GM12878 (cell line): Measurements from ENCODE around the gene EGFL8. TPM values are rescaled to one million over a fixed set of nuclear protein-coding genes. Genes with fewer than 3 reads are reported as not detected.

Experiments
- ATAC-seq: fragments of 200-7000 bp; cut with Tn5 transposase; 3 replicates; pipeline ENCODE4 v1.9.1; 2020; ENCODE audit warnings: mild to moderate bottlenecking, moderate library complexity
- BruUV-seq: library from RNA; stranded (reverse); fragments of 400-500 nt; replicated peaks from 2 replicates; lab custom pipeline; 2021; lab: Mats Ljungman, UMichigan
- CTCF ChIA-PET: fragments of 300-600 bp; sonication (Branson Sonifier 250); formaldehyde crosslinking; extraction: SDS; loops from one replicate; lab custom pipeline; 2021; ENCODE audit warnings: inconsistent platforms; lab: Yijun Ruan, JAX
- POLR2A ChIA-PET: fragments of 350-600 bp; formaldehyde crosslinking; extraction: SDS; loops from one replicate; lab custom pipeline; 2021; ENCODE audit warnings: inconsistent platforms; lab: Charles Lee
- RAD21 ChIA-PET: fragments of 300-600 bp; sonication (Branson Sonifier 250); formaldehyde crosslinking; loops from one replicate; lab custom pipeline; 2023; ENCODE audit warnings: antibody characterized with exemption; ENCODE audit not compliant: unreplicated experiment; lab: Charles Lee
- SMC1A ChIA-PET: fragments of 300-600 bp; sonication (Branson Sonifier 250); formaldehyde crosslinking; loops from one replicate; lab custom pipeline; 2023; ENCODE audit not compliant: unreplicated experiment, uncharacterized antibody; lab: Charles Lee
- DNase-seq: peaks from one replicate; pipeline ENCODE4 v3.0.0-alpha.2; 2011; ENCODE audit warnings: low read depth, low spot score
- FAIRE-seq: peaks from 3 replicates; lab custom pipeline; 2011; peaks lifted over from hg19 to GRCh38; lab: Jason Lieb, UNC
- H2AFZ ChIP-seq: 2 replicates; pipeline ENCODE4 v1.6.0; 2011; ENCODE audit warnings: low read depth, low read length, control low read depth; ENCODE audit not compliant: control insufficient read depth
- H3K27ac ChIP-seq: 2 replicates; pipeline ENCODE4 v1.5.1; 2011; ENCODE audit warnings: control low read depth; ENCODE audit not compliant: control insufficient read depth, insufficient read depth
- H3K27me3 ChIP-seq, 2 experiments: replicated peaks in 1 of 2; 2 replicates each; pipeline versions ENCODE4 v1.6.0 to v1.6.1; 2011; ENCODE audit warnings: low read length in 1 of 2; ENCODE audit not compliant: control insufficient read depth in 2 of 2, insufficient read depth in 2 of 2
- H3K36me3 ChIP-seq, 2 experiments: 2 replicates each; pipeline ENCODE4 v1.5.1; 2011; ENCODE audit warnings: low read length in 1 of 2; ENCODE audit not compliant: control insufficient read depth in 2 of 2, insufficient read depth in 2 of 2
- H3K4me1 ChIP-seq: 2 replicates; pipeline ENCODE4 v1.6.1; 2011; ENCODE audit warnings: mild to moderate bottlenecking, low read length, moderate library complexity, mixed read lengths; ENCODE audit not compliant: control insufficient read depth, insufficient read depth
- H3K4me2 ChIP-seq: 2 replicates; pipeline ENCODE4 v1.6.0; 2011; ENCODE audit warnings: control low read depth; ENCODE audit not compliant: control insufficient read depth, insufficient read depth
- H3K4me3 ChIP-seq: fragments of 200-600 bp; sonication (generic); 2 replicates; pipeline ENCODE4 v1.5.1; 2016
- H3K79me2 ChIP-seq: 2 replicates; pipeline ENCODE4 v1.6.0; 2011; ENCODE audit warnings: low read length; ENCODE audit not compliant: control insufficient read depth, insufficient read depth
- H3K9ac ChIP-seq: 2 replicates; pipeline ENCODE4 v1.8.0; 2011; ENCODE audit warnings: low read length, control low read depth, mixed read lengths; ENCODE audit not compliant: control insufficient read depth, insufficient read depth
- H3K9me3 ChIP-seq: replicated peaks from 3 replicates; pipeline ENCODE4 v1.5.1; 2011; ENCODE audit warnings: mild to moderate bottlenecking, low read length; ENCODE audit not compliant: control insufficient read depth, insufficient read depth
- H4K20me1 ChIP-seq: 2 replicates; pipeline ENCODE4 v1.6.0; 2011; ENCODE audit not compliant: control insufficient read depth, insufficient read depth
- BHLHE40 ChIP-seq, 2 experiments: fragments of 450-650 bp in 1 of 2; IDR thresholded peaks; 2 replicates each; pipeline ENCODE4 v1.6.1; 2011 to 2017; ENCODE audit warnings: low read depth in 2 of 2, borderline replicate concordance in 1 of 2, improper control_type of control experiment in 1 of 2, low read length in 1 of 2, mild to moderate bottlenecking in 1 of 2
- BMI1 ChIP-seq: fragments of 450-650 bp; IDR thresholded peaks from 2 replicates; pipeline ENCODE4 v1.6.1; 2016; ENCODE audit warnings: mild to moderate bottlenecking, moderate library complexity, borderline replicate concordance
- CHD1 ChIP-seq: IDR thresholded peaks from 2 replicates; pipeline ENCODE4 v1.6.1; 2012; ENCODE audit warnings: low read depth, low read length, improper control_type of control experiment
- EGR1 ChIP-seq, 2 experiments: IDR thresholded peaks; 1 replicate in 1 of 2; 2 replicates in 1 of 2; pipeline ENCODE4 v1.6.1; 2011 to 2012; ENCODE audit warnings: low read depth in 2 of 2, low read length in 2 of 2, borderline replicate concordance in 1 of 2, mild to moderate bottlenecking in 1 of 2, moderate library complexity in 1 of 2
- NFYB ChIP-seq: IDR thresholded peaks from 2 replicates; pipeline ENCODE4 v1.6.1; 2011; ENCODE audit warnings: low read depth, mild to moderate bottlenecking, low read length, improper control_type of control experiment, moderate library complexity; ENCODE audit not compliant: insufficient read depth
- PAX8 ChIP-seq: fragments of 450-650 bp; IDR thresholded peaks from 2 replicates; pipeline ENCODE4 v1.6.1; 2017; ENCODE audit warnings: mild to moderate bottlenecking, moderate library complexity
- POLR2AphosphoS5 ChIP-seq: IDR thresholded peaks from 2 replicates; pipeline ENCODE4 v1.6.1; 2011; ENCODE audit warnings: mild to moderate bottlenecking, low read length, inconsistent platforms
- RAD21 ChIP-seq: IDR thresholded peaks from 2 replicates; pipeline ENCODE4 v1.6.1; 2011; ENCODE audit warnings: mild to moderate bottlenecking, low read depth, low read length, moderate library complexity; ENCODE audit not compliant: insufficient read depth
- SP1 ChIP-seq: IDR thresholded peaks from one replicate; pipeline ENCODE4 v1.6.1; 2011; ENCODE audit warnings: low read depth, low read length
- YY1 ChIP-seq: IDR thresholded peaks from 2 replicates; pipeline ENCODE4 v1.6.1; 2011; ENCODE audit warnings: low read depth, mild to moderate bottlenecking, low read length
- ZNF217 ChIP-seq: fragments of 450-650 bp; IDR thresholded peaks from 2 replicates; pipeline ENCODE4 v1.6.1; 2017; ENCODE audit warnings: antibody characterized with exemption, mild to moderate bottlenecking
- WGBS: methylation state at CpG from one replicate; pipeline ENCODE4 v1.1.6; 2016; ENCODE audit warnings: low lambda C conversion rate; ENCODE audit not compliant: insufficient replicate concordance, insufficient coverage; ENCODE audit errors: missing lambda C conversion rate; 5-methylcytosine and 5-hydroxymethylcytosine counted together
- in situ Hi-C: fragments of 300-500 bp; cut with MboI; formaldehyde crosslinking; loops from 9 replicates; pipeline ENCODE4 v1.14.3; 2018; ENCODE audit warnings: mixed read lengths
- intact Hi-C: fragments of 100-400 bp; cut with micrococcal nuclease; formaldehyde crosslinking; loops from one replicate; pipeline ENCODE4 v1.14.2; 2022; ENCODE audit not compliant: unreplicated experiment
- polyA plus RNA-seq, 11 experiments: library from polyadenylated mRNA; depleted of rRNA in 4 of 11; unstranded in 6 of 11; stranded (reverse) in 5 of 11; fragments of >200 nt; fragmentation: Nextera tagmentation in 4 of 11; fragmentation: Illumina TruSeq in 1 of 11; extraction: Ambion mirVana in 4 of 11; extraction: Trizol in 1 of 11; gene quantifications; 1 replicate in 1 of 11; 2 replicates in 10 of 11; pipeline versions ENCODE4 v1.2.1 to v1.2.3, GENCODE V29; 2011 to 2016; ENCODE audit warnings: inconsistent platforms in 2 of 11, missing spikeins in 2 of 11, low read depth in 1 of 11
- total RNA-seq, 4 experiments: library from RNA; depleted of rRNA in 3 of 4; stranded (reverse); fragments of >200 nt in 3 of 4; fragmentation: Illumina TruSeq in 1 of 4; extraction: Trizol in 1 of 4; gene quantifications; 2 replicates each; pipeline versions ENCODE4 v1.2.1 to v1.2.3, GENCODE V29; 2013 to 2021
- TF ChIP-seq, protein P1 (sequence below): fragments of 450-650 bp; IDR thresholded peaks from 2 replicates; pipeline ENCODE4 v1.6.1; 2017; ENCODE audit warnings: mild to moderate bottlenecking, moderate library complexity

The EGFL8 gene
- total and polyA plus RNA-seq, 10 of the 15 experiments (the other 5 are each of a cell fraction or from before 2014, with no cell fraction given): 0.07 to 3.5 (median 1.4) TPM

DNA sequence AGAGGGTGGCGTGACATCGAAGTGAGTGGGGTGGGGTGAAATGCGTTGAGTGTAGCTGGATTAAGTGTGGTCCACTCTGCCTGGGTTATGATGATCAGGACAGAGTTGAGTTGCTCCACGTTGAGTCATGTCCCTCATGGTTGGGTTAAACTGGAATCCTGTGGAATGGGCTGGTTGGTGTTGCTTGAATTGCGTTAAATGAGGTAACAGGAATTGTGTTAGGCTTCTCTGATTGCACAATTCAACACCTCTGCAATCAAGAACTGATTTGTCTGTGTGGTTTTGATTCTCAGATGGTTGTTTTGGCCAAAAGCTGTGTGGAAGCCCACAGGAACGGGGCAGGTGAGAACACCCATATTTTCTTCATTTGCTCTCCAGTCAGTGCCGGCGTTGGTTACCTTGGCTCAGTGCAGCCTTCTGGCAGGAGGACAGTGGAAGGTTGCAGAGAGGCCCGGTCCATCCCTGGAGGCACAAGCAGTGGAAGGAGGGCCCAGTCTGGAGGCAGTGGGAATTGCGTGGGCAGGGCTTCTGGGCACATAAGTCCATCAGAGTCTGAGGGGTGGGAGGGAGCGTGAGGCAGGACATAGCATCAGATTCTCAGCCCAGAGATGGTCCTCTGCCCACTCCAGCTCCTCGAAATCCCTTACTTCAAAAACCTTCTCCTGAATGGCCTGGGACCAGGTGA is 47.8 kb downstream of the EGFL8 start:
- no peaks in the 10 kb centered on the region for H3K79me2 ChIP-seq
- no peaks in the 10 kb centered on the region for H3K4me1 ChIP-seq
- no peak overlapping the region for H3K4me3 ChIP-seq
- DNase-seq (no peak), ATAC-seq (no peak), FAIRE-seq (no peak)
- in situ Hi-C loops (no loop called here), intact Hi-C loops (no loop called here)
- H2AFZ ChIP-seq: no peak overlapping the region
- BruUV-seq: no TSS peak
- RAD21 ChIA-PET: no interaction called here
- H3K9ac ChIP-seq: no peak overlapping the region
- no peaks in the 10 kb centered on the region for H3K36me3 ChIP-seq
- no peak overlapping the region for H3K4me2 ChIP-seq
- WGBS: 32% methylated on average over 12 of the region's 12 CpGs
- CTCF ChIA-PET: no interaction called here
- no peak overlapping the region for H3K27ac ChIP-seq
- SMC1A ChIA-PET: no interaction called here
- H4K20me1 ChIP-seq: no peaks in the 10 kb centered on the region
- TF ChIP-seq NFYB (no peak), BMI1 (no peak), BHLHE40 (IDR thresholded peaks at IDR 0.05; ENCODE audit: borderline replicate concordance in 1 of 2, low read depth in 2 of 2, low read length in 1 of 2) (no peak), EGR1 (IDR thresholded peaks at IDR 0.05; ENCODE audit: borderline replicate concordance in 1 of 2, low read depth in 2 of 2, low read length in 2 of 2) (no peak), ZNF217 (no peak), PAX8 (no peak), CHD1 (no peak), SP1 (no peak), POLR2AphosphoS5 (no peak), RAD21 (no peak), YY1 (no peak)
- TF ChIP-seq, protein P1, sequence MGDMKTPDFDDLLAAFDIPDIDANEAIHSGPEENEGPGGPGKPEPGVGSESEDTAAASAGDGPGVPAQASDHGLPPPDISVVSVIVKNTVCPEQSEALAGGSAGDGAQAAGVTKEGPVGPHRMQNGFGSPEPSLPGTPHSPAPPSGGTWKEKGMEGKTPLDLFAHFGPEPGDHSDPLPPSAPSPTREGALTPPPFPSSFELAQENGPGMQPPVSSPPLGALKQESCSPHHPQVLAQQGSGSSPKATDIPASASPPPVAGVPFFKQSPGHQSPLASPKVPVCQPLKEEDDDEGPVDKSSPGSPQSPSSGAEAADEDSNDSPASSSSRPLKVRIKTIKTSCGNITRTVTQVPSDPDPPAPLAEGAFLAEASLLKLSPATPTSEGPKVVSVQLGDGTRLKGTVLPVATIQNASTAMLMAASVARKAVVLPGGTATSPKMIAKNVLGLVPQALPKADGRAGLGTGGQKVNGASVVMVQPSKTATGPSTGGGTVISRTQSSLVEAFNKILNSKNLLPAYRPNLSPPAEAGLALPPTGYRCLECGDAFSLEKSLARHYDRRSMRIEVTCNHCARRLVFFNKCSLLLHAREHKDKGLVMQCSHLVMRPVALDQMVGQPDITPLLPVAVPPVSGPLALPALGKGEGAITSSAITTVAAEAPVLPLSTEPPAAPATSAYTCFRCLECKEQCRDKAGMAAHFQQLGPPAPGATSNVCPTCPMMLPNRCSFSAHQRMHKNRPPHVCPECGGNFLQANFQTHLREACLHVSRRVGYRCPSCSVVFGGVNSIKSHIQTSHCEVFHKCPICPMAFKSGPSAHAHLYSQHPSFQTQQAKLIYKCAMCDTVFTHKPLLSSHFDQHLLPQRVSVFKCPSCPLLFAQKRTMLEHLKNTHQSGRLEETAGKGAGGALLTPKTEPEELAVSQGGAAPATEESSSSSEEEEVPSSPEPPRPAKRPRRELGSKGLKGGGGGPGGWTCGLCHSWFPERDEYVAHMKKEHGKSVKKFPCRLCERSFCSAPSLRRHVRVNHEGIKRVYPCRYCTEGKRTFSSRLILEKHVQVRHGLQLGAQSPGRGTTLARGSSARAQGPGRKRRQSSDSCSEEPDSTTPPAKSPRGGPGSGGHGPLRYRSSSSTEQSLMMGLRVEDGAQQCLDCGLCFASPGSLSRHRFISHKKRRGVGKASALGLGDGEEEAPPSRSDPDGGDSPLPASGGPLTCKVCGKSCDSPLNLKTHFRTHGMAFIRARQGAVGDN: no peak
- POLR2A ChIA-PET: no interaction called here
- no peaks in the 10 kb centered on the region for H3K9me3 ChIP-seq
- H3K27me3 ChIP-seq: no peaks in the 10 kb centered on the region; a peak in 3 of 4 replicates
